Stimulated activated naive CD8-positive, alpha-beta T cell treated with anti-CD3 and anti-CD28 coated beads, Interleukin-15, Interleukin-2, amounts not matched to agents 100 U/mL and 50 U/mL, for 24 hours (primary cell): ENCODE measurements around the gene TCF4.
"Not testable (repeated sequence)": the region's sequence is repeated elsewhere in the genome, so short reads cannot be mapped to it uniquely, and the experiment has no call there.

ENCODE experiments used
- ATAC-seq: fragments of 150-1000 bp; cut with Tn5 transposase; one replicate; pipeline ENCODE4 v1.10.0; 2021
- DNase-seq: peaks from one replicate; pipeline ENCODE4 v3.0.0; 2021

TCF4 gene

GRCh38 chr18:55473560-55473959 is 114.4 kb downstream of the TCF4 start:
- no peak for ATAC-seq
- DNase-seq = no peak

- DNase-seq (no peak), ATAC-seq (no peak)
Measured at GRCh38 chr18:55473058-55473457, 114.9 kb downstream of the TCF4 start.

DNA sequence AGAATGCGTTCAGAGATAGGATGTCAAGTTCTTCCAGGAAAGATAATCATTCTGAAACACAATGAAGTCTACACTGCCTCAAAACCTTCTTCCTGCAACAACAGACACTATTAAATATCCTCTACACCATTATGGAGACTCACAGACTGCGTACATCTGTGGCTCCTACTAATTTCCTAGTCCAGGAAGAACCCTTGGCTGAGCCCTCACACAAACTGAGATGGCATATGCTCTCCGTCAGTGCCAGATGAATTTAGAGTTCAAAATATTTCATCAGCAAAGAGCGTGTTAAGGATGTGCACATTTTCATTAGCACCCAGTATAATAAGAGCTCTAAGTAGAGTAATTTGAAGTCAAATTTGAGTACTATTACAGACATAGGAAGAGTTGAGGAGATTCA is 117.2 kb downstream of the TCF4 start:
- ATAC-seq = no peak
- no peak for DNase-seq

DNA sequence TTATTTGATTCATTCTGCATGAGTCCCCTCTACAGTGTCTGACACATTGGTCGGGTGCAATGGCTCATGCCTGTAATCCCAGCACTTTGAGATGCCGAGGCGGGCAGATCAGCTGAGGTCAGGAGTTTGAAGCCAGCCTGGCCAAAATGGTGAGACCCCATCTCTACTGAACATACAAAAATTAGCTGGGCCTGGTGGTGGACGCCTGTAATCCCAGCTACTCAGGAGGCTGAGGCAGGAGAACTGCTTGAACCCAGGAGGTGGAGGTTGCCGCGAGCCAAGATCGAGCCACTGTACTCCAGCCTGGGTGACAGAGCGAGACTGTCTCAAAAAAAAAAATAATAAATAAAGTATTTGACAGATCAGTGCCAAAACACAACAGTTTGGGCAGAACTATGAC is 118.9 kb downstream of the TCF4 start:
- ATAC-seq, DNase-seq: not testable (repeated sequence)

- DNase-seq (no peak), ATAC-seq (no peak)
Measured at GRCh38 chr18:55466789-55467188, 121.2 kb downstream of the TCF4 start.

DNA sequence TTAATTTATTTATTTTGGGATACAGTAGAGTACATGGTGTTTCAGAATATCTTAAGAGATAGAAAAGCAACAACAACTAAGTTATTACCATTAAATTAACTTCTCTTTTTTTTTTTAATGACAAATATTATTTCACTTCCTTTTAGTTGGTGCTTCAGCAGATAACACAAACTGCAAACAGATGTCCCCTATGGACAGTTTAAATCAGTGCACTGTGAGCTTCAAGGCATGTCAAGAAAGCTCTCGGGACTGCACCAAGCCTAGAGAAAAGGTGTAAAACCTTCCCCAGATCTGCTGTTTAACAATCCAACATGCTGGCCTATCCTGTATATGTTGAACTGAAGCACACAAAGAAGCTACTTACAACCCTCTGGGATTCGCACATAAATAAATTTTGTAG is 122.7 kb downstream of the TCF4 start:
- ATAC-seq = no peak
- DNase-seq = no peak

- no peak for ATAC-seq
- DNase-seq = no peak
Measured at GRCh38 chr18:55464581-55464980, 123.4 kb downstream of the TCF4 start.

DNA sequence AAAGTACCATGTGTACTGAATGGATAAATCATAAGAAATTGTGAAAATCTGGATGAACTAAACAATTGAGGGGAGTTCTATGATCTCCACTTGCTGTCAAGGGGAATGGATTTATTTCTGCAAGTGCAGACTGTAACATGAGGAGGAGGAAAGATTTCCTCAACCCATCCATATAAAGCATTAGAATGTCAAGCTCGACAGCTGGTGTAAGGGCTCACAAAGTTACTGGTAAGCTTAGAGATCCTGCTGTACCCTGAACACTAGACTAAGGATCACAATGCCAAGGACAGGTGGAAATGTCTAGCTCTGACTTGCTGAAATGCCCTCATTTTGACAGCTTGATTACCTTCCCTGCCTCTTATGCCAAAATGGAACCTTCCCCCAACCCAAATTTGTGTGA is 125.3 kb downstream of the TCF4 start:
- no peak for ATAC-seq

GRCh38 chr18:55461848-55462247 is 126.1 kb downstream of the TCF4 start:
- DNase-seq (no peak), ATAC-seq (no peak)

More for the DNA sequence above, 125.3 kb downstream of the TCF4 start:
- DNase-seq = no peak

DNA sequence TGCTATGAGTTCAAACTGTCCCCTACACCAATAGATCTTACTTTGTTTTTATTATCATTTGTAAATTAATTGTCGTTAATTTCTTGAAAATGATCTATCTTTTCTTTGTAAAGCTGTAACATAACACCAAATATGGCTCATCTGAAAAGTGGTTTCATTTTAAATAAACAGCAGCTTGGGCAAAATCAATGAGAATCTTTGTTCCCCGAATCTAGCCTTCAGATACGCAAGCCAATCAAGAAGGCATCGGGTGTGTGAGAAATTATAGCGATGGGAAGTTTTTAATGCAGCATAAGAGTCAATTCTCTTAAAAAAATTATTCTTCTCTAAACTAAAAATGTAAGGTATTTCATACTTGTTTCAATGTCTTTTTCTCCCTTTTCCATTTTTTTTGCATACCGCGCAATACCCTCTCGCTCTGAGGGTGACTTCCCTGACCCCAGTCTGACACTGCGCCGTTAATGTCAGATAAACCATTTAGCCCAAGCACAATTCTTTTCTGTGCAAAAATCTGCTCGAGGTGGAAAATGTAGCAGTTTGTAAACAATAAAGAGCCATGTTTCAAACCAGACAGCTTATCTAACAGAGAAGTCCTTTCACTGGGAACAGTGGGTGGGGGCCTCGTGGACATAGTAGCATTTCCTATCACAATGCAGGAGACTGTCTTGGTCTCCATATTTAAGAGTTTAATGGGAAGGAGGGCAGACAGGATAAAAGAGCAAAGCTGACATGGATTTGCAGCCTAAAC is 129.4 kb downstream of the TCF4 start:
- ATAC-seq (no peak), DNase-seq (no peak)

DNA sequence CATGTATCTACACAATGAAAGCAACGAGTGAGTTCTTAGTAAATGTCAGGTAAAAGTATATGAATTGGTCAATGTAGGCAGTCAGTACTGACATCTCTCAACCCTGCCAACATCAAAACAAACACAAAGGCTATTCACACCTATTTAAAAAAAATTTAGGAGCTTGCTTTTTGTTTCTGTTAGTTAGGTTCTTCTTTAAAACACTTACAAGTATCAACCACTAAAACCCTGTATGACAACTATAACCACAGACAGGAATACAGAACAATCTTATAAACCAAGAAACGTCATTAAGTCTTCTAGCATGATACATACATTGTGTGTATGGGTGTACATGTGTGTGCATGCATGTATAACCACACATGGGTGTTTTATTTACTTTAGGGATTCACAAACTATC is 131.0 kb downstream of the TCF4 start:
- ATAC-seq = no peak
- no peak for DNase-seq

DNA sequence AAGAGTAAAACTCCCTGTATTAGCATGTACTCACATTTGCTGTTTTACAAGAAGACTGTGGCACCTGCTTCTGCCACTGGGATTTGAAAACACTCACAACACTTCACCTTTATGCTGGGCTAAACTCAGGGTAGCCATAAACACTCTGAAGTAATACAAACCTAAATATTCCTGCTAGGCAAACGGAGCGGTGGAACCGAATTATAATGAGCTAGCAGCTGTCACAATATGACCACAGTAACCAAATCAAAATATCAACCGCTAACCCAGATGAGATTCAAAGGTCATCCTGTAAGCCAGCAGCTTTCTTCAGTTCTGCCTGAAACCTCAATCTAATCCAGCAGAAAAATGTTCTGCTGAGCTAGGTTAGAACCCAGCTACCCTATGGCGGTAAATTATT is 132.1 kb downstream of the TCF4 start:
- ATAC-seq = no peak
- no peak for DNase-seq

DNA sequence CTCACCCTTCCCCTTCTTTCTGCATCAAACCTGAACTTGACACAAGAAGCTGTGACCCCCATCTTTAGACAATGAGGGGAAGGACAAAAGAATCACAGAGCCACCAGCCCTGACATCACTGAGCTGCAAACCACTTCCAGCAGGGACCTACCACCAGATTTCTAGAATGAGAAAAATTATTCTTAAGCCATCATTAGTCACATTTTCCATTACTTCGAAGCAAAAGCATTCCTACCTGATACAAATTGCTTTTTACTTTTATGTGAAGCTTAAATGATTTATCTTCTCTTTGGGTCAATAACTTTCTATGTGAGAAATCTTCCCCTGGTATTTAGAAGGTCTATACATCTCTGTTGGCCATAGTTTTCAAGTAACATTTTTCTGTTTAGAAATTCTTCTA is 134.8 kb downstream of the TCF4 start:
- no peak for DNase-seq

GRCh38 chr18:55452123-55452611 is 135.8 kb downstream of the TCF4 start:
- ATAC-seq = no peak
- DNase-seq = no peak

More for the DNA sequence above, 134.8 kb downstream of the TCF4 start:
- ATAC-seq = no peak

- ATAC-seq = no peak
Measured at GRCh38 chr18:55449412-55450140, 138.4 kb downstream of the TCF4 start.

GRCh38 chr18:55448420-55448819 is 139.6 kb downstream of the TCF4 start:
- DNase-seq (no peak), ATAC-seq (no peak)

More at GRCh38 chr18:55449412-55450140, 138.4 kb downstream of the TCF4 start:
- no peak for DNase-seq

DNA sequence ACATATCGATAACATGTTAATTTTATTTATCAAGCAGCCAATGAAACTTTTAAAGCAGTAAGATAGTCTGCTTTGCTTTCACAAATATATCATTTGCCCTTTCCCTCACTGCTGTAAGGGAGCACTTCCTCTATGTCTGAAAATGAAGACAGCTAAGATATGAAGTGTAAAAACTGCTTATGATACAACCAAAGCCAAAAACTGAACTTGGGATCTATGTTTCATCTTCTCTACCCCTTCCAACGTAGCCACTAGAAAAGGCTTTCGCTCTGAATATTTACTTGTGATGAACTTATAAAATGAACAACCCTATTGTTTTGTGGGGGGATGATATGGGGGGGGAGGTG is 140.3 kb downstream of the TCF4 start:
- DNase-seq (no peak), ATAC-seq (no peak)

GRCh38 chr18:55446996-55447671 is 140.9 kb downstream of the TCF4 start:
- no peak for ATAC-seq
- DNase-seq = no peak

DNA sequence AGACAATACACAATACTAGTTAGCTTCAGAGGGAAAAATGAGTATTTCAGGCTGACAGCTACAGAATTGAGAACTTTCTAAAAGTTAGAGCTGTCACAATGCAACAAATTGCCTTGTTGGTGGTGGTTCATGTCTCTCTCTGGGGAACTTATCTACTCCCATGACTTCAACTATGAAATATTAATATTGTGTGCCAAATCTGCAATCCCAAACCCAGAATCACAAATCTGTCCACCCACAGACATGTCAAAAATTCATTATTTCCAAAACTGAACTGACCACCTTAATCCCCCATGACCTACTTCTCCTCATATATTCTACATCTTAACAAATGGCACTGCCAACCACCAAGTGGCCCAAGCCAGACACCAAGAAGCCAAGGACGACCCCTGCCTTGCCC is 143.5 kb downstream of the TCF4 start:
- ATAC-seq = no peak
- DNase-seq = no peak

DNA sequence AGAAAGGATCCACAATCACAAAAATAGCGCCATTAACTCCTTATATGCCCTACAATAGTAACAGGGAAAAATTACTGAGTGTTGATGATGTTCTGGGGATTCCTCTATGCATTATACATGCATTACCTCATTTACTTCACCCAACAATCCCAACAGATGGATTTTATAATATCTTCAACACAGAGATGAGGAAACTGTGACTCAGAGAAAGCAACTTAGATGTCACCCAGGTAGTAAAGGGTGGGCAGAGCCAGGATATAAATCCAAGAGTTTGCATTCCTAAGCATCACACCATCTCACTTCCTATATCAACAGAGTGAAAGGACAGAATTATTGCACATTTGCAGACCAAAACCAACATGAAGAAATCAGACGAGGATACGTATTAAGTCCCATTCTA is 144.2 kb downstream of the TCF4 start:
- ATAC-seq = no peak
- no peak for DNase-seq

DNA sequence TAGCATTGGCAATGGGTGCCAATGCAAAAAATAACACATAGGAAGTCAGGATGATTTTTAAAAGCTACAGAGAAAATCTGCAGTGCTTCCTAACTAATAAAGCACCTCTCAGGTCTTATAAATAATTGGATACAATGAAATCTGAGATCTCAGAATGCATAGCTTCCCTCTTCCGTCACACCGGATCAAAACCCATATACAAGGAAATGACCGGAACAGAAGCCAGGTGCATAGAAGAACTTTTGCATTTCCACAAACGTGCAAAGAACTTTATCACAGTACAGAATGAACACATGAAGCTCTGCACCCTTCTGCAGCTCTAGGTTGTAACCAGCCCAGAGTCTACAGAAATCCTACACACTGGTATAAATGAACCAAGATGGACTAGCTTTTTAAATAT is 145.4 kb downstream of the TCF4 start:
- ATAC-seq = no peak
- DNase-seq = no peak

GRCh38 chr18:55440988-55441387 is 147.0 kb downstream of the TCF4 start:
- ATAC-seq = no peak
- DNase-seq = no peak

- ATAC-seq (no peak), DNase-seq (no peak)
Measured at GRCh38 chr18:55439056-55439455, 148.9 kb downstream of the TCF4 start.
